Head of caudate nucleus (tissue), 42 donors: ENCODE data around the gene BCL11B.

Source experiments
- DNase-seq, 42 donors: peaks; one replicate each; pipeline versions ENCODE4 v3.0.0 to v3.0.0-alpha.2; 2020 to 2021; ENCODE audit warnings: mixed read lengths in 7 of 42
- intact Hi-C: fragments of 100-400 bp; cut with DNase I; formaldehyde crosslinking; loops from one replicate; pipeline ENCODE4 v1.15.0; 2022

Gene BCL11B

GRCh38 chr14:99271221-99271941 is 616 bp downstream of the BCL11B start:
- peak in 3 of 42 donors; percentile 3 to 31 (median 11) for DNase-seq
- intact Hi-C loops, result no loop called here

GRCh38 chr14:99270458-99271220 is 1.4 kb downstream of the BCL11B start:
- peak in 7 of 42 donors; percentile 9 to 45 (median 33) for DNase-seq
- intact Hi-C loops, result no loop called here

- intact Hi-C loops, result loop anchor here (10.0 kb wide), 1 partner anchor 1134 kb away; no protein-coding TSS in a partner anchor
Observed at GRCh38 chr14:99268810-99269707, 2.9 kb downstream of the BCL11B start.

GRCh38 chr14:99267837-99268781 is 3.9 kb downstream of the BCL11B start:
- DNase-seq, result peak in 6 of 42 donors; percentile 10 to 39 (median 30)
- intact Hi-C loops, result loop anchor here (10.0 kb wide), 1 partner anchor 1133 kb away; no protein-coding TSS in a partner anchor

More at GRCh38 chr14:99268810-99269707, 2.9 kb downstream of the BCL11B start:
- DNase-seq, result peak in 5 of 42 donors; percentile 15 to 52 (median 42)

- DNase-seq, result no peak
- intact Hi-C loops, result loop anchor here (10.0 kb wide), 1 partner anchor 1133 kb away; no protein-coding TSS in a partner anchor
Observed at GRCh38 chr14:99267381-99267780, 4.6 kb downstream of the BCL11B start.

GRCh38 chr14:99266181-99267178 is 5.5 kb downstream of the BCL11B start:
- intact Hi-C loops, result loop anchor here (10.0 kb wide), 1 partner anchor 1132 kb away; no protein-coding TSS in a partner anchor
- peak; percentile 75 to 93 (median 87) for DNase-seq

- intact Hi-C loops, result loop anchor here (10.0 kb wide), 1 partner anchor 1131 kb away; no protein-coding TSS in a partner anchor
- no peak for DNase-seq
Observed at GRCh38 chr14:99265571-99265970, 6.4 kb downstream of the BCL11B start.

- peak in 4 of 42 donors; percentile 16 to 47 (median 30) for DNase-seq
- intact Hi-C loops, result loop anchor here (10.0 kb wide), 1 partner anchor 1130 kb away; no protein-coding TSS in a partner anchor
Observed at GRCh38 chr14:99264691-99265450, 7.1 kb downstream of the BCL11B start.

- DNase-seq, result peak in 2 of 42 donors; percentile 8 to 11
- intact Hi-C loops, result loop anchor here (10.0 kb wide), 1 partner anchor 1129 kb away; no protein-coding TSS in a partner anchor
Observed at GRCh38 chr14:99263564-99264330, 8.2 kb downstream of the BCL11B start.

GRCh38 chr14:99262977-99263448 is 9.0 kb downstream of the BCL11B start:
- peak in 1 of 42 donors; percentile 3 for DNase-seq
- intact Hi-C loops, result loop anchor here (10.0 kb wide), 1 partner anchor 1128 kb away; no protein-coding TSS in a partner anchor

GRCh38 chr14:99261912-99262787 is 9.8 kb downstream of the BCL11B start:
- intact Hi-C loops, result loop anchor here (10.0 kb wide), 1 partner anchor 1127 kb away; no protein-coding TSS in a partner anchor
- peak in 2 of 42 donors; percentile 30 to 42 for DNase-seq

GRCh38 chr14:99260587-99261551 is 11.1 kb downstream of the BCL11B start:
- intact Hi-C loops, result loop anchor here (10.0 kb wide), 1 partner anchor 1126 kb away; no protein-coding TSS in a partner anchor
- DNase-seq, result peak in 2 of 42 donors; percentile 54 to 55
